GM12872 (cell line): ENCODE data around the gene RPL15.

Experiments
- TF ChIP-seq, protein P1 (sequence below): IDR thresholded peaks from 3 replicates; pipeline ENCODE4 v1.5.1; 2011; ENCODE audit warnings: low read depth, mild to moderate bottlenecking, low read length, moderate library complexity; ENCODE audit not compliant: insufficient read depth

Gene RPL15

DNA sequence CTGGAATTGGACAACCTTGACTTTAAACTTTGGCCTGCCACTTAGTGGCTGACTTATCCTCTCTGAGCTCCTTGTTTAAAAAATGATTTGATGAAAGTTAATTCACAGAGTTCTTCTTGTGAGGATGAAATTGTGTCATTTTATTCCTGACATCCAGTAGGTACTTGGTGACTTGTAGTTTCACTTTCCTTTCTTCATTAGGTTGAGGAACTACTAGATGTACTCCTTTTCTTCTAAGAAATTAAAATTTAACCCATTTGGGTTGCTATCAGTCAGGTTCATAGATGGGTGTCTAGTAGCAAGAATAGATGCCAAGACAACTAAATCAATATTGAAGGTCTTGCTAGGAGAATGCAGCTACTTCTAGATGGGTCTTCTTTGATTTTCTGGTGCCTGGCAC, 33.4 kb downstream of the RPL15 start:
- TF ChIP-seq, protein P1, sequence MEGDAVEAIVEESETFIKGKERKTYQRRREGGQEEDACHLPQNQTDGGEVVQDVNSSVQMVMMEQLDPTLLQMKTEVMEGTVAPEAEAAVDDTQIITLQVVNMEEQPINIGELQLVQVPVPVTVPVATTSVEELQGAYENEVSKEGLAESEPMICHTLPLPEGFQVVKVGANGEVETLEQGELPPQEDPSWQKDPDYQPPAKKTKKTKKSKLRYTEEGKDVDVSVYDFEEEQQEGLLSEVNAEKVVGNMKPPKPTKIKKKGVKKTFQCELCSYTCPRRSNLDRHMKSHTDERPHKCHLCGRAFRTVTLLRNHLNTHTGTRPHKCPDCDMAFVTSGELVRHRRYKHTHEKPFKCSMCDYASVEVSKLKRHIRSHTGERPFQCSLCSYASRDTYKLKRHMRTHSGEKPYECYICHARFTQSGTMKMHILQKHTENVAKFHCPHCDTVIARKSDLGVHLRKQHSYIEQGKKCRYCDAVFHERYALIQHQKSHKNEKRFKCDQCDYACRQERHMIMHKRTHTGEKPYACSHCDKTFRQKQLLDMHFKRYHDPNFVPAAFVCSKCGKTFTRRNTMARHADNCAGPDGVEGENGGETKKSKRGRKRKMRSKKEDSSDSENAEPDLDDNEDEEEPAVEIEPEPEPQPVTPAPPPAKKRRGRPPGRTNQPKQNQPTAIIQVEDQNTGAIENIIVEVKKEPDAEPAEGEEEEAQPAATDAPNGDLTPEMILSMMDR = no peak

DNA sequence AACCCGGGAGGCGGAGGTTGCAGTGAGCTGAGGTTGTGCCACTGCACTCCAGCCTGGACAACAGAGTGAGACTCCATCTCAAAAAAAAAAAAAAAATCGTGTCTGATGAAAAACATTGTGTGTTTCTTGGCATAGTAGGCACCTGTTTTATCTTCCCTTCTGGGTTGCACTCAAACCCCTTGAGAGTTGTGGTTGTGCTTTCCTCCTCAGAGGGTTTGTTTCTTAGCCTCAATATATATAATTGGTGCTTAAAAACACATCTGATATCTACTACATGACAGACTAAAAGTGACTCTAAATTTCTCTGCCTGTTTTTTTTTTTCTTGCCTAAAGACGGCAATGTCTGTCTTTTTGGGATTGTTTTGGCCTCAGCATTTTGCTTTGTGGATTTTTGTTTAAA, 35.7 kb downstream of the RPL15 start:
- TF ChIP-seq, protein P1 = no peak

DNA sequence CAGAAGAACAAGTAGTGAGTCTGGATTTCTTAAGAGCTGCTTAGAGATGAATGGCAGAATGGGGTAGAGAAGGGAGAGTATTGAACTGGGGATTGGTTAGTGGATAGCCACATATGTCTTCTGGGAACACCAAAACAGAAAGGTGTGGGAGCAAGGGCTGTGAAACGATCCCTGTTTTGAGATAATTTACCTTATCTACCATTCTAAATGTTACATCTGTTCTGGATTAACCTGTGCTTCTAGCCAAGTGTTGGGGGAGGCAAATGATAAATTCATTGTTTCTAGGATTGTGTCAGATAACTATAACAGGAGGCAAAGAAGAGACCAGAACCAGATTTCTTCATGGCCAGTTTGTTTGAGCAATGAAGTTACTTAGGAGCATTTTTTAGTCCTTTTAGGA, 36.6 kb downstream of the RPL15 start:
- TF ChIP-seq, protein P1 = no peak

DNA sequence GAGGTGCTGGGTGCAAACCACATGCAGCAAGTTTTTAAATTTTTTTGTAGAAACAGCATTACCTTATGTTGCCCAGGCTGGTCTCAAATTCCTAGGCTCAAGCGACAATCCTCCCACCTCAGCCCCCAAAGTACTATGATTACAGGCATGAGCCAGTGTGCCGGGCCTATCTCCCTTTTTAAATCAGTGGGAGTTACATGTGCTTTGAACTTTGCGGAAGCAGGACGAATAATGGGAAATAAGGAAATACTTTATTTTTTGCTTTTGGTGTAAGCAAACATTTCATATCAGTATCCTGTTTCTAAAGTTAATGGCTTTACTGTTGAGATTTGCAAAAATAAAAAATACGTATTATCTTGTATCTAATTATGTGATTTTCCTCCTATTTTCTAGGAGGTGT, 37.2 kb downstream of the RPL15 start:
- TF ChIP-seq, protein P1 = no peak

DNA sequence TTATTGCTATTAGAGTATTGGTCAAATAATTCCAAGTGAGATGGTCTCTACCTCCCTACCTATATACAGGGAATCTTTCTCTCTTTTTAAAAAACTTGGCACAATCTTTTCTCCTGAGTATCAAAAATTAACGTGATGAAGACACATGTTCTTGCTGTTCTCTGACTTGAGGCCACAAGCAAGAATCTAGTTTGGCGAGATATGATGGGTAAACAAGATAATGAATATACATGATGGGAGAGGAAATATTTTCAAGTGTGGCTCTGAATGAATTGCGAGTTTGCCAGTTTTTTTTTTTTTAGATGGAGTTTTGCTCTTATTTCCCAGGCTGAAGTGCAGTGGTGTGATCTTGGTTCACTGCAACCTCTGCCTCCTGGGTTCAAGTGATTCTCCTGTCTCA, 39.8 kb downstream of the RPL15 start:
- TF ChIP-seq, protein P1 = no peak

DNA sequence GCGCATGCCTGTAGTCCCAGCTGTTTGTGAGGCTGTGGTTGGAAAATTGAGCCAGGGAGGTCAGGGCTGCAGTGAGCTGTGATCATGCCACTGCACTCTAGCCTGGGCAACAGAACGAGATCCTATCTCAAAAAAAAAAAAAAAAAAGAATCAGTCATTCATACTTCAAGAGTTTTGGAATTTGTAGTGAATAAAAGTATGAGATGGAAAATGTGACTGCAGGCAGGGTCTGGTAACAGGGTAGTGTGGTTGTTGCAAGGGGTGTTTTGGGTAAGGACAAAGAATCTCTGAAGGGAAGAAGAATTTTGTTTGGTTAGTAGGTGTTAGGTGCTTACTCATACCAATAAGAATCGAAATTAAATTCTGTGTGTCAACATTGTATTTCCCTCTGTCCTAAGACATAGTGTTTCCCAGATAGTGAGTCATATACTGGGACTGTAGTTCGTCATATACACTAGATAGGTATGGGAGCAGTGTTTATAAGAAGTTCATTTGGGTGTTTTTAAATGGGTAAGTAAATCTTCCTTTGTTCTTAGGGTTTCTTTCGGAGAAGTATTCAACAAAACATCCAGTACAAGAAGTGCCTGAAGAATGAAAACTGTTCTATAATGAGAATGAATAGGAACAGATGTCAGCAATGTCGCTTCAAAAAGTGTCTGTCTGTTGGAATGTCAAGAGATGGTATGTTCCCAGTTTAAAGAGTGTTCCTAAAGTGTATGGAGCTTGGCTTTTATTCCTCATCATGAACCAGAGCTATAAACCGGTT, 42.4 kb downstream of the RPL15 start:
- TF ChIP-seq, protein P1 = no peak

DNA sequence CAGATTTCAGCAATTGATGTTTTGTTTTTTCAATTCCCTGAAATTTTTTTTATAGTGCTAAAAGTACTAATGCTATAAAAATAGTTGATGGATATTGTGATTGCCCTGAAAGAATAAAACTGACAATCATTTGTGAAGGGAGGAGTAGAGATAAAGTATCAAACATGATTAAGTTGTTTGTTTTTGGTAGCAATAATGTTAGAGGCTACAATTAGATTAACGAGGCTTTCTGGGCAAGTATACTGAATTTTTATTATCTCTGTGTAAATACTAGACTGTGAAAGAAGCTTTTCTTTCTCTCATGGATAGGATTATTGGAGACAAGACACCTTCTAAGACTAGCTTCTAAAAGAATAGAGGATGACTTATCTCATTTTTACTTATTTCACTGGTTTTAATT, 43.7 kb downstream of the RPL15 start:
- TF ChIP-seq, protein P1 = no peak

DNA sequence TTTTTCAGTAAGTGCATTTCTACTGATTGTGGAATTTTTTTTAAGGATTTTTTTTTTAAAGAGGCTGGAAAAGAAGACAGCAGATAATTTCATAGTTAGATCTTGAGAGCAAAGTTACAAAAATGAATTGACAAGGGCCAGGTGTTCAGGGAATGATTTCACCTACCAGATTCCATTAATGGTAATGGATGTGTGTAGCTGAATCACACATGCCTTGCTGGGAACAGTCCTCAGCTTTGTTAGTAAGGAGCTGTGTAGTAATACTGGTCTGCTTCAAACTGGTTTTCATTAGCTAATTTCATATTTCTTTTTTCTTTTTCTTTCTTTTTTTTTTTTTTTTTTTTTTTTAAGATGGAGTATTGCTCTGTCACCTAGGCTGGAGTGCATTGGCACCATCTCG, 44.1 kb downstream of the RPL15 start:
- TF ChIP-seq, protein P1 = no peak
